ENCODE measurements around the gene IL1RL1. TPM values are rescaled to one million over a fixed set of nuclear protein-coding genes. Genes with fewer than 3 reads are reported as not detected.
A peak's percentile ranks its signal among the peaks of the same experiment; 100 is the strongest.

IL1RL1 gene
- polyA plus RNA-seq, 2 of the 4 experiments (the other 2 are of a cell fraction), result 0.04 to 0.84 TPM

- no peak for ATAC-seq
- Histone ChIP-seq H3K9me3 (peaks cover 16% of the 10 kb centered on the region), H3K4me1 (no peaks in the 10 kb centered on the region), H3K4me3 (no peak overlapping the region), H3K27ac (no peak overlapping the region), H3K4me2 (no peak overlapping the region)
- DNase-seq (ENCODE audit: low read depth in 1 of 2, low spot score in 1 of 2), result no peak
- WGBS (ENCODE audit: missing lambda C conversion rate), result 66% methylated on average over 5 of the region's 5 CpGs
- TF ChIP-seq, protein P1, sequence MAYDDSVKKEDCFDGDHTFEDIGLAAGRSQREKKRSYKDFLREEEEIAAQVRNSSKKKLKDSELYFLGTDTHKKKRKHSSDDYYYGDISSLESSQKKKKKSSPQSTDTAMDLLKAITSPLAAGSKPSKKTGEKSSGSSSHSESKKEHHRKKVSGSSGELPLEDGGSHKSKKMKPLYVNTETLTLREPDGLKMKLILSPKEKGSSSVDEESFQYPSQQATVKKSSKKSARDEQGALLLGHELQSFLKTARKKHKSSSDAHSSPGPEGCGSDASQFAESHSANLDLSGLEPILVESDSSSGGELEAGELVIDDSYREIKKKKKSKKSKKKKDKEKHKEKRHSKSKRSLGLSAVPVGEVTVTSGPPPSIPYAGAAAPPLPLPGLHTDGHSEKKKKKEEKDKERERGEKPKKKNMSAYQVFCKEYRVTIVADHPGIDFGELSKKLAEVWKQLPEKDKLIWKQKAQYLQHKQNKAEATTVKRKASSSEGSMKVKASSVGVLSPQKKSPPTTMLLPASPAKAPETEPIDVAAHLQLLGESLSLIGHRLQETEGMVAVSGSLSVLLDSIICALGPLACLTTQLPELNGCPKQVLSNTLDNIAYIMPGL (CRISPR knock-in tag; IDR thresholded peaks at IDR 0.05; ENCODE audit: borderline replicate concordance), result no peak
- no peak for TF ChIP-seq BCL3 (IDR thresholded peaks at IDR 0.05)
- no peak for TF ChIP-seq CHD2 (IDR thresholded peaks at IDR 0.05; ENCODE audit: low read length, partially characterized antibody)
- TF ChIP-seq MYC (IDR thresholded peaks at IDR 0.05; ENCODE audit: borderline replicate concordance, low read length), result no peak
- no peak for TF ChIP-seq ZSCAN20 (CRISPR knock-in tag; IDR thresholded peaks at IDR 0.05)
- no peak for TF ChIP-seq HEYL (CRISPR knock-in tag; IDR thresholded peaks at IDR 0.05)
- TF ChIP-seq, protein P2, sequence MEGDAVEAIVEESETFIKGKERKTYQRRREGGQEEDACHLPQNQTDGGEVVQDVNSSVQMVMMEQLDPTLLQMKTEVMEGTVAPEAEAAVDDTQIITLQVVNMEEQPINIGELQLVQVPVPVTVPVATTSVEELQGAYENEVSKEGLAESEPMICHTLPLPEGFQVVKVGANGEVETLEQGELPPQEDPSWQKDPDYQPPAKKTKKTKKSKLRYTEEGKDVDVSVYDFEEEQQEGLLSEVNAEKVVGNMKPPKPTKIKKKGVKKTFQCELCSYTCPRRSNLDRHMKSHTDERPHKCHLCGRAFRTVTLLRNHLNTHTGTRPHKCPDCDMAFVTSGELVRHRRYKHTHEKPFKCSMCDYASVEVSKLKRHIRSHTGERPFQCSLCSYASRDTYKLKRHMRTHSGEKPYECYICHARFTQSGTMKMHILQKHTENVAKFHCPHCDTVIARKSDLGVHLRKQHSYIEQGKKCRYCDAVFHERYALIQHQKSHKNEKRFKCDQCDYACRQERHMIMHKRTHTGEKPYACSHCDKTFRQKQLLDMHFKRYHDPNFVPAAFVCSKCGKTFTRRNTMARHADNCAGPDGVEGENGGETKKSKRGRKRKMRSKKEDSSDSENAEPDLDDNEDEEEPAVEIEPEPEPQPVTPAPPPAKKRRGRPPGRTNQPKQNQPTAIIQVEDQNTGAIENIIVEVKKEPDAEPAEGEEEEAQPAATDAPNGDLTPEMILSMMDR (IDR thresholded peaks at IDR 0.05), result no peak
- TF ChIP-seq HOXB5 (CRISPR knock-in tag; IDR thresholded peaks at IDR 0.05), result no peak
- TF ChIP-seq HOXA7 (CRISPR knock-in tag; IDR thresholded peaks at IDR 0.05), result no peak
- no peak for TF ChIP-seq JUNB (IDR thresholded peaks at IDR 0.05)
- no peak for TF ChIP-seq RARB (CRISPR knock-in tag; IDR thresholded peaks at IDR 0.05)
- no peak for TF ChIP-seq TP53 (CRISPR knock-in tag; IDR thresholded peaks at IDR 0.05)
- TF ChIP-seq TFCP2L1 (CRISPR knock-in tag; IDR thresholded peaks at IDR 0.05), result no peak
- TF ChIP-seq EP300 (IDR thresholded peaks at IDR 0.05), result no peak
- no peak for TF ChIP-seq HDAC2 (IDR thresholded peaks at IDR 0.05)
- no peak for TF ChIP-seq ZC3H11A (IDR thresholded peaks at IDR 0.05)
- TF ChIP-seq KDM5A (IDR thresholded peaks at IDR 0.05), result no peak
- TF ChIP-seq POLR2A (IDR thresholded peaks at IDR 0.05; ENCODE audit: low read length), result no peak
- no peak for TF ChIP-seq RNF2 (IDR thresholded peaks at IDR 0.05; ENCODE audit: borderline replicate concordance, low read depth)
- no peak for TF ChIP-seq ZFP36 (IDR thresholded peaks at IDR 0.05; ENCODE audit: borderline replicate concordance, partially characterized antibody)
- ChIA-PET CTCF (interaction anchor here (0.8 kb wide), 1 partner anchor 27 kb away, joined by 3 read pairs; no protein-coding TSS in a partner anchor), POLR2A (no interaction called here)
- FAIRE-seq, result no peak
Measured at GRCh38 chr2:102361632-102362241, 50.4 kb downstream of the IL1RL1 start.

DNA sequence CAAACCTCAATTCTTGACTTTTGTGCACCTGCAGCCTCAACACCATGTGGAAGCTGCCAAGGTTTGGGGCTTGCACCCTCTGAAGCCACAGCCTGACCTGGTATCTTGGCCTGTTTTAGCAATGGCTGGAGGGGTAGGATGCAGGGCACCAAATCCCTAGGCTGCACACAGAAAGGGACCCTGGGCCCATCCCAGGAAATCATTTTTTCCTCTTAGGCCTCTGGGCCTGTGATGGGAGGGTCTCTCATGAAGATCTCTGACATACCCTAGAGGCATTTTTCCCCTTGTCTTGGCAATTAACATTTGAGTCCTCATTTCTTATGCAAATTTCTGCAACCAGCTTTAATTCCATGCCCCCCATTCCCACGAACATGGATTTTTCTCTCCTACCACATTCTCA, 54.4 kb downstream of the IL1RL1 start:
- TF ChIP-seq ESRRA (IDR thresholded peaks at IDR 0.05; ENCODE audit: borderline replicate concordance, low read length) (no peak), TFCP2L1 (CRISPR knock-in tag; IDR thresholded peaks at IDR 0.05) (no peak), RNF2 (IDR thresholded peaks at IDR 0.05; ENCODE audit: borderline replicate concordance, low read depth) (no peak), SMC3 (IDR thresholded peaks at IDR 0.05) (no peak), ZFP36 (IDR thresholded peaks at IDR 0.05; ENCODE audit: borderline replicate concordance, partially characterized antibody) (peak; percentile 69), HEYL (CRISPR knock-in tag; IDR thresholded peaks at IDR 0.05) (no peak)
- ATAC-seq, result no peak
- WGBS (ENCODE audit: missing lambda C conversion rate), result 22% methylated on average over 1 of the region's 1 CpG

More for the DNA sequence above, 54.4 kb downstream of the IL1RL1 start:
- Histone ChIP-seq H3K4me2 (no peak overlapping the region), H3K9me3 (peaks cover 21% of the 10 kb centered on the region), H3K27ac (no peak overlapping the region), H3K4me3 (no peak overlapping the region), H3K4me1 (no peaks in the 10 kb centered on the region)
- ChIA-PET POLR2A (no interaction called here), CTCF (no interaction called here)
- DNase-seq (ENCODE audit: low read depth in 1 of 2, low spot score in 1 of 2), result no peak
- FAIRE-seq, result no peak
